H1 (cell line): Measurements from ENCODE around the gene TTBK2. TPM values are rescaled to one million over a fixed set of nuclear protein-coding genes. Genes with fewer than 3 reads are reported as not detected.

ENCODE experiments used
- CTCF ChIA-PET: fragments of 300-600 bp; sonication (Branson Sonifier 250); formaldehyde crosslinking; loops from one replicate; lab custom pipeline; 2021; ENCODE audit not compliant: partially characterized antibody; lab: Charles Lee
- POLR2A ChIA-PET: fragments of 300-600 bp; sonication (Branson Sonifier 250); formaldehyde crosslinking; loops from one replicate; lab custom pipeline; 2021; ENCODE audit warnings: inconsistent platforms; ENCODE audit not compliant: partially characterized antibody; lab: Charles Lee
- DNase-seq, 2 experiments: peaks; one replicate each; pipeline versions ENCODE4 v3.0.0 to v3.0.0-alpha.2; 2010 to 2022; ENCODE audit warnings: low spot score in 2 of 2, low read depth in 1 of 2, mixed read lengths in 1 of 2
- FAIRE-seq: peaks from 2 replicates; lab custom pipeline; 2011; peaks lifted over from hg19 to GRCh38; lab: Jason Lieb, UNC
- H2AFZ ChIP-seq: 2 replicates; pipeline ENCODE4 v1.8.1; 2012; ENCODE audit warnings: low read length, inconsistent platforms
- H2AK5ac ChIP-seq: 2 replicates; pipeline ENCODE4 v1.6.1; 2013; ENCODE audit warnings: low read depth, low read length
- H2BK120ac ChIP-seq: replicated peaks from 2 replicates; pipeline ENCODE3; 2013; ENCODE audit warnings: low read depth, low read length, inconsistent platforms
- H2BK12ac ChIP-seq: 2 replicates; pipeline ENCODE4 v1.6.1; 2013; ENCODE audit warnings: low read depth, low read length
- H2BK15ac ChIP-seq: 2 replicates; pipeline ENCODE4 v1.6.1; 2013; ENCODE audit warnings: low read length
- H2BK20ac ChIP-seq: 2 replicates; pipeline ENCODE4 v1.6.1; 2013; ENCODE audit warnings: low read length
- H2BK5ac ChIP-seq: 2 replicates; pipeline ENCODE4 v1.6.1; 2013; ENCODE audit warnings: low read depth, low read length
- H3K14ac ChIP-seq: 2 replicates; pipeline ENCODE4 v1.6.1; 2013; ENCODE audit warnings: inconsistent platforms; ENCODE audit not compliant: insufficient read length
- H3K18ac ChIP-seq: 2 replicates; pipeline ENCODE4 v1.6.1; 2013; ENCODE audit warnings: low read length; ENCODE audit errors: extremely low read depth
- H3K23ac ChIP-seq: 2 replicates; pipeline ENCODE4 v1.6.1; 2013; ENCODE audit warnings: inconsistent platforms; ENCODE audit not compliant: insufficient read length
- H3K23me2 ChIP-seq: 2 replicates; pipeline ENCODE4 v1.6.1; 2013; ENCODE audit warnings: low read depth, low read length
- H3K27ac ChIP-seq: 2 replicates; pipeline ENCODE4 v1.6.1; 2011; ENCODE audit warnings: low read depth, low read length, inconsistent platforms
- H3K27me3 ChIP-seq, 4 experiments: replicated peaks in 1 of 4; 1 replicate in 1 of 4; 2 replicates in 3 of 4; pipeline versions ENCODE4 v1.6.1 to v1.8.1; 2011 to 2013; ENCODE audit warnings: low read length in 3 of 4, mild to moderate bottlenecking in 3 of 4, inconsistent platforms in 2 of 4, mixed read lengths in 2 of 4, moderate library complexity in 1 of 4; ENCODE audit not compliant: control insufficient read depth in 3 of 4, insufficient read depth in 3 of 4; ENCODE audit errors: extremely low read depth in 1 of 4
- H3K36me3 ChIP-seq, 4 experiments: 2 replicates each; pipeline versions ENCODE4 v1.6.1 to v1.8.1; 2011 to 2013; ENCODE audit warnings: mild to moderate bottlenecking in 4 of 4, low read length in 3 of 4, moderate library complexity in 2 of 4, control low read depth in 1 of 4, inconsistent platforms in 1 of 4; ENCODE audit not compliant: insufficient read depth in 4 of 4, control insufficient read depth in 2 of 4
- H3K4ac ChIP-seq: replicated peaks from 2 replicates; pipeline ENCODE3; 2013; ENCODE audit warnings: low read length, low read depth, mixed read lengths, inconsistent platforms; ENCODE audit not compliant: insufficient read length
- H3K4me1 ChIP-seq, 4 experiments: replicated peaks in 1 of 4; 1 replicate in 1 of 4; 2 replicates in 3 of 4; pipeline versions ENCODE4 v1.6.1 to v1.8.1; 2011 to 2013; ENCODE audit warnings: low read length in 3 of 4, inconsistent platforms in 2 of 4, mixed read lengths in 1 of 4; ENCODE audit not compliant: insufficient read depth in 4 of 4, control insufficient read depth in 3 of 4
- H3K4me2 ChIP-seq, 2 experiments: 2 replicates each; pipeline versions ENCODE4 v1.6.1 to v1.8.1; 2011 to 2013; ENCODE audit warnings: low read depth in 2 of 2, low read length in 2 of 2, control low read depth in 1 of 2, inconsistent platforms in 1 of 2, mild to moderate bottlenecking in 1 of 2; ENCODE audit not compliant: insufficient read depth in 1 of 2
- H3K4me3 ChIP-seq, 4 experiments: fragments of 200-600, 300-600 bp in 1 of 4; sonication (generic), shearing (Covaris generic), sonication (Bioruptor Twin) in 1 of 4; 2 replicates each; pipeline versions ENCODE4 v1.5.1 to v1.8.1; 2011 to 2016; ENCODE audit warnings: low read length in 4 of 4, low read depth in 3 of 4, control low read depth in 2 of 4, inconsistent platforms in 2 of 4, mild to moderate bottlenecking in 2 of 4, mixed read lengths in 1 of 4, moderate library complexity in 1 of 4; ENCODE audit not compliant: insufficient read depth in 2 of 4; ENCODE audit errors: extremely low read depth in 1 of 4
- H3K56ac ChIP-seq: replicated peaks from 2 replicates; pipeline ENCODE3; 2013; ENCODE audit warnings: low read depth, mild to moderate bottlenecking, mixed read lengths, low read length, inconsistent platforms; ENCODE audit not compliant: insufficient read length
- H3K79me1 ChIP-seq: 2 replicates; pipeline ENCODE4 v1.6.1; 2013; ENCODE audit warnings: low read depth, low read length, control low read depth
- H3K79me2 ChIP-seq, 2 experiments: 2 replicates each; pipeline versions ENCODE4 v1.6.1 to v1.8.1; 2012 to 2013; ENCODE audit warnings: low read length in 2 of 2, mild to moderate bottlenecking in 2 of 2, inconsistent platforms in 1 of 2; ENCODE audit not compliant: insufficient read depth in 2 of 2, control insufficient read depth in 1 of 2
- H3K9ac ChIP-seq, 4 experiments: replicated peaks in 1 of 4; 1 replicate in 1 of 4; 2 replicates in 3 of 4; pipeline versions ENCODE4 v1.6.1 to v1.8.1; 2011 to 2013; ENCODE audit warnings: low read depth in 3 of 4, low read length in 3 of 4, control low read depth in 2 of 4, mild to moderate bottlenecking in 2 of 4, moderate library complexity in 2 of 4, inconsistent platforms in 1 of 4; ENCODE audit errors: extremely low read depth in 1 of 4
- H3K9me3 ChIP-seq, 2 experiments: 2 replicates each; pipeline versions ENCODE4 v1.6.1 to v1.8.1; 2012 to 2013; ENCODE audit warnings: mild to moderate bottlenecking in 2 of 2, moderate library complexity in 2 of 2, control low read depth in 1 of 2, inconsistent platforms in 1 of 2, low read depth in 1 of 2, low read length in 1 of 2, mixed read lengths in 1 of 2; ENCODE audit not compliant: insufficient read depth in 2 of 2
- H4K20me1 ChIP-seq, 2 experiments: replicated peaks in 1 of 2; 2 replicates each; pipeline versions ENCODE3 to v1.8.1; 2011 to 2013; ENCODE audit warnings: inconsistent platforms in 2 of 2, low read length in 2 of 2, mild to moderate bottlenecking in 1 of 2; ENCODE audit not compliant: insufficient read depth in 2 of 2, control insufficient read depth in 1 of 2
- H4K5ac ChIP-seq: 2 replicates; pipeline ENCODE4 v1.6.1; 2013; ENCODE audit warnings: low read length, low read depth, mixed read lengths, inconsistent platforms; ENCODE audit not compliant: insufficient read length
- H4K8ac ChIP-seq: 2 replicates; pipeline ENCODE4 v1.8.0; 2013; ENCODE audit warnings: mild to moderate bottlenecking, moderate library complexity, low read length, inconsistent platforms; ENCODE audit not compliant: insufficient read depth; ENCODE audit errors: extremely low read depth
- H4K91ac ChIP-seq: replicated peaks from 2 replicates; pipeline ENCODE3; 2013; ENCODE audit warnings: low read length, mixed read lengths, inconsistent platforms; ENCODE audit not compliant: insufficient read length
- CBX5 ChIP-seq: fragments of 300-800, 300-1000 bp; sonication (generic); IDR thresholded peaks from 2 replicates; pipeline ENCODE4 v1.7.1; 2016; ENCODE audit warnings: antibody characterized with exemption, low read length, low read depth
- POU5F1 ChIP-seq: IDR thresholded peaks from 2 replicates; pipeline ENCODE4 v1.6.1; 2011; ENCODE audit warnings: low read depth, mild to moderate bottlenecking, low read length, moderate library complexity
- ZNF274 ChIP-seq: IDR thresholded peaks from 2 replicates; pipeline ENCODE4 v1.7.0; 2012; ENCODE audit warnings: low read length, borderline replicate concordance; ENCODE audit errors: extremely low read depth
- whole genome bisulfite sequencing, 2 experiments: shearing (Covaris generic) in 1 of 2; methylation state at CpG; one replicate each; pipeline versions ENCODE4 v1.1.6 to v1.1.7; 2013 to 2015; ENCODE audit warnings: low lambda C conversion rate in 2 of 2, mixed read lengths in 2 of 2, inconsistent platforms in 1 of 2, low coverage in 1 of 2, missing lambda C conversion rate in 1 of 2; ENCODE audit not compliant: insufficient replicate concordance in 2 of 2, insufficient coverage in 1 of 2, insufficient read length in 1 of 2; ENCODE audit errors: extremely low coverage in 1 of 2, missing lambda C conversion rate in 1 of 2; 5-methylcytosine and 5-hydroxymethylcytosine counted together
- polyA plus RNA-seq, 7 experiments: library from polyadenylated mRNA; depleted of rRNA in 3 of 7; stranded (reverse) in 5 of 7; unstranded in 2 of 7; fragments of >200 nt in 5 of 7; fragments of 200-250 nt in 2 of 7; gene quantifications; 1 replicate in 5 of 7; 2 replicates in 1 of 7; 4 replicates in 1 of 7; pipeline versions ENCODE4 v1.2.1 to v1.2.3, GENCODE V29; 2011 to 2013; ENCODE audit warnings: missing spikeins in 2 of 7, mixed read lengths in 2 of 7
- total RNA-seq: library from RNA; stranded (reverse); fragmentation: NEBNext Ultra II Directional; extraction: Animal tissue kit (Norgen Biotek cat#: 25700); gene quantifications from 2 replicates; pipeline ENCODE4 v1.2.1, GENCODE V29; 2021

TTBK2 gene
- total and polyA plus RNA-seq, 2 of the 8 experiments (the other 6 are each of a cell fraction or from before 2014, with no cell fraction given) = 2.7 to 18.2 TPM

GRCh38 chr15:42759093-42759492 lies 161.5 kb downstream of the TTBK2 start:
- Histone ChIP-seq H3K4me3 (no peak overlapping the region; a peak in 1 of 8 replicates), H3K23me2 (no peaks in the 10 kb centered on the region), H3K4me1 (peaks cover 0 to 4% (median under 1%) of the 10 kb centered on the region in 4 experiments; a peak in 6 of 7 replicates), H2BK15ac (no peak overlapping the region), H3K23ac (no peak overlapping the region), H3K14ac (no peak overlapping the region), H4K8ac (no peak overlapping the region), H3K79me2 (0 out of 4 replicates have a peak, but pooled peaks cover 0 to 3% of the 10 kb centered on the region in 2 experiments), H2AK5ac (no peak overlapping the region), H3K9me3 (peaks cover 0 to 4% of the 10 kb centered on the region in 2 experiments; a peak in 1 of 4 replicates), H2BK5ac (0 out of 2 replicates have a peak overlapping the region, but pooled peaks have one; percentile 52), H3K27ac (no peak overlapping the region), H4K91ac (no peak overlapping the region), H2AFZ (no peak overlapping the region), H3K56ac (no peak overlapping the region), H3K4me2 (no peak overlapping the region), H4K20me1 (peaks cover 0 to 7% of the 10 kb centered on the region in 2 experiments), H2BK20ac (no peak overlapping the region), H3K27me3 (no peaks in the 10 kb centered on the region), H2BK120ac (no peak overlapping the region), H3K36me3 (no peaks in the 10 kb centered on the region), H3K18ac (no peak overlapping the region), H3K9ac (no peak overlapping the region), H2BK12ac (no peak overlapping the region), H3K79me1 (peaks cover 3% of the 10 kb centered on the region; the same call in 1 of the 2 replicates), H4K5ac (no peak overlapping the region), H3K4ac (no peak overlapping the region)
- WGBS, 2 experiments = 73% methylated on average over 2 of the region's 2 CpGs; no CpG with 5 or more reads in 1 of the 2 experiments
- POLR2A ChIA-PET = no interaction called here
- FAIRE-seq (no peak), DNase-seq (no peak)
- CTCF ChIA-PET = interaction anchor here (1.3 to 2.8 kb wide), 2 partner anchors 21 to 42 kb away, joined by 3 to 12 read pairs; no protein-coding TSS in a partner anchor
- TF ChIP-seq CBX5 = no peak
- TF ChIP-seq POU5F1 = no peak
- no peak for TF ChIP-seq ZNF274
